ENCODE results near the gene ZNF718. TPM values are rescaled to one million over a fixed set of nuclear protein-coding genes. Genes with fewer than 3 reads are reported as not detected.

Gene ZNF718
- total RNA-seq, 1 experiment from 2014 or later = 0.02 TPM

Other genes with a start within 250 kb of the ZNF718 start
- gene ZNF595, start 71.2 kb upstream of the ZNF718 start, total RNA-seq (2014; rRNA removed; shearing (Covaris generic)) = 52.9 and 85.6 TPM in 2 replicates
- 0.10 and 0.66 TPM in 2 replicates for gene ZNF732, start 181.0 kb downstream of the ZNF718 start, total RNA-seq (2014; rRNA removed; shearing (Covaris generic))
- gene ZNF141, start 213.3 kb downstream of the ZNF718 start, total RNA-seq (2014; rRNA removed; shearing (Covaris generic)) = 0.90 and 1.2 TPM in 2 replicates

Data from H4 (cell line).